NCI-H2171 (cell line): ENCODE results near the gene BICRAL.
"Not testable (repeated sequence)": the region's sequence is repeated elsewhere in the genome, so short reads cannot be mapped to it uniquely, and the experiment has no call there.

Source experiments
- DNase-seq: peaks from one replicate; lab custom pipeline; 2025; lab: John Stamatoyannopoulos, UW

Gene BICRAL

DNA sequence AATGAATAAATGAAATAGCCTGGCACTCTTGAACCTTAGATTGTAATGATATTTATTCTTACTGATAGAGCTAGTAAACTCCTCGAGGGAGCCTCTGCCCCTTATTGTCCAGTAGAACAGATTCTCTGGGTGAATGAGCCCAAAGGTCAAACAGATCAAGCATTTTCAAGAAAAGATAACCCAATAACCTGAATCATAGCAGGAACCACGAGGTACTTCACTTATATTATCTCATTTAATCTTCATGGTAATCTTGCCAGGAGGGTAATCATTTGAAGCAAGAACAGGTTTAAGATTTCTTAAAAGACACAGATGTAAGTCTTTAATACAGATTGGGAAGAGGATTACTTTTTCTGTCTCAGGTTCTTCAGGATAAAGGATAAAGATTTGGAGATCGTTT lies 18.9 kb upstream of the BICRAL start:
- no peak for DNase-seq

DNA sequence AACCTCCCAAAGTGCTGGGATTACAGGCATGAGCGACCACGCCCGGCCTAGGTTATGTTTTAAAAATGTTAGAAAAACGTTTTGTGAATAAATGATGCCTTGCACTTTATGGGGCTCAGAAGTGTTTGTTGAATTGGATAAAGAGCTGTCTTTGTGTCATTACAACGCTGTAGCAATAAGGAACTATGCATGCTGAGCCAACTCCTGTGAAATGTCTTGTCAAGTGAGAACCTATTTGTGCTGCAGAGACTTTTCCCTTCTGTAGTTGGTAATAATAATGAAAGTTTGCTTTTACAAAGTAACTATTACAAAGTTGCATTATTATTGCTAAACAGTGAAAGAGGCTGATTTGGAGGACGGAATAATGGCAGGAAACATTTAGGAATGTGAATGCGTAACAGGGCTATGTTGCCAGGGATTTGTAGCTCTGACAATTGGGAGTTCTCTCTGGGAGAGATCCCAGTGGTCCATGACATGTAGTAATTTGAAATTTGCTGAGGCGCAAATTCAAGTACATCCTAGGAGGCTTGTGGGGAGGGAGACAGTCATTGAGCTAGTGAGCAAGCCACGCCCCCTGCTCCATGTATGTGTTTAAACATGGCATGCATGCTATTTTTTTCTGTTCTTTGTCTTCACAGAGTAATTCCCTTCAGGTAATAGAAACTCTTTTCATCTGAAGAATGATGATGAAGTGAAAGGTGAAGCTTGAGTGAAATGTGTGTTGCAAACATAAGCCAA lies 16.8 kb upstream of the BICRAL start:
- DNase-seq: no peak

DNA sequence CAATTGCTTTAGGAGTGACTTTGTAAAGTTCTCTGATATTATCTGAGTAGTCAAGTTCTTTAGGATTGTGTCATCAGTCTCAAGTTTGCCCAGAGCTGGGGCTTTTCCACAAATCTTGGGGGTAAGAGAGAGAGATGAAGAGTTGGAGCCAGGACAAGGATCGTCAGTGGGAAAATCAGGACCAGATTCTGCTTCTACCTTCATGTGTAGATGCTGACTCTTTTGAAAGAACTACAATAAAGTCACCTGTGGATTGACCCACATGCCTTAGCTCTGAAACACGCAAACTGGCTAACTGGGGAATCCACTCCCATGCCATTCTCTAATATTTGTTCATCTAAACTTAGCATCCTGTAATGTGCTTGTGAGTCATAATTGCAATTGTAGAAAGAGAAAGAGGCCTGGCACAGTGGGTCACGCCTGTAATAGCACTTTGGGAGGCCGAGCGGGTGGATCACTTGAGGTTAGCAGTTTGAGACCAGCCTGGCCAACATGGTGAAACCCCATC lies 15.6 kb upstream of the BICRAL start:
- no peak for DNase-seq

DNA sequence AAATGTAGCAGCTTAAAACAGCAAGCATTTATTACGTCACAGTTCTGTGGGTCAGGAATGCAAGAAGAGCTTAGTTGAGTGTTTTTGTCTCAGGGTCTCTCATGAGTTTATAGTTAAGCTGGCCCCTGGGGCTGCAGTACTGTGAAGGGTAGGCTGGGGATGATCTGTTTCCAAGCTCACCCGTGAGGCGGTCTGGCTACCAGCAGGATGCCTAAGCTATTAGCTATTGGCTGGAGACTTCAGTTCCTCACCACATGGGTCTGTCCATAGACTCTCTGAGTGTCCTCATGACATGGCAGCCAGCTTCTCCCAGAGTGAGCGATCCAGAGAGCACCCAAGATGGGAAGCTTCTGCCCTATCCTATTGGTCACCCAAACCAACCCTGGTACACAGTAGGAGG lies 12.8 kb upstream of the BICRAL start:
- no peak for DNase-seq

DNA sequence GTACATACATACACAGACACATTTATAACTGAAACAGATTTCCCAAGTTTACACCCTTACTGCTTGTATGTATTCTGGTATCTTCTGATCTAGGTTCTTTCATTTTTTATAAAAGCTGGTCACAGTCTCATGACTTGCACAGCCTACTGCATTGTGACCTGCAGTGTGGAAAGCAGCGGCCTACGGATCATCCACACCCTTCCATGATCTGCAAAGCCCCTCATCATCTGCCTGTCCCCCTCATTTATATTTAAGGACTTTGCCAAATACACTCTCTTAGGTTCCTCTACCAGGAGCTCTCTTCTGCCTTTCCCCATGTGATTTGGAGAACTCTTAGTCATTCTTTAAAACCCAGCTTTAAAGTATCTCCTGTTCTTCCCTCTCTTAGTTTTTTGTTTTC lies 12.0 kb upstream of the BICRAL start:
- no peak for DNase-seq

DNA sequence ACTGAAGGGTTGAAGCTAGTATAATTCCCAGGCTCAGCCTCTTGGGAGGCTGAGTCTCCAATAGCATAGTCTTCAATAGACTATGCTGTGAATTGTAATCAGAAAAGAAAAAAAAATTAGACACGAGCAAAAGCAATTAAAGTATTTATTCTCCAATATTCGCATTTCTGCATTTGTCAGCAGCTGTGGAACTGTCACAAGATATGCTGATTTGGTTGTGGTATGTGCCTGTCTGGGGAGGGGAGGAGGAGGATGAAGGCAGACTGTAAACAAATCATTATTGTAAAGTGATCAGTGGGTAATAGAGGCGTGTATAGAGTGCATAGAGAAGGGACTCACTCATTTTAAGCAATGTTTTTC lies 10.1 kb upstream of the BICRAL start:
- no peak for DNase-seq

DNA sequence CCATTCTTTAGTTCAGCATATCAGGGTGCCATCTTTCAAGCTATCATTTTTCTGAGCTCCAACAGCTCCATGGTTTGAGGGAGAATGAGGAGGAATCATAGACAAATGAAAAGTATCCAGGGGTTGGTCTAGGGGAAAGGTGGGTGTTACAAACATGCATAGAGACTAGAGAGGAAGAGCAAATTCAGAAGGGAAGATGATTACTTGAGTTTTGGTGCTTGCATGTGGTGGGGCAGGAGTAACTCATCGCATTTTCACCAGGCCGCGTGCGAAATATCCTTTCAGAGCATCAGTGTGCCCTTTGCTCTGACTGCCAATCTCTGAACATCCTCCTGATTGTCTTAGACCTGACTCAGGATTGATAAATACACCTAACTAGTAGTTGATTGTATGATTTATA lies 7.7 kb upstream of the BICRAL start:
- no peak for DNase-seq

DNA sequence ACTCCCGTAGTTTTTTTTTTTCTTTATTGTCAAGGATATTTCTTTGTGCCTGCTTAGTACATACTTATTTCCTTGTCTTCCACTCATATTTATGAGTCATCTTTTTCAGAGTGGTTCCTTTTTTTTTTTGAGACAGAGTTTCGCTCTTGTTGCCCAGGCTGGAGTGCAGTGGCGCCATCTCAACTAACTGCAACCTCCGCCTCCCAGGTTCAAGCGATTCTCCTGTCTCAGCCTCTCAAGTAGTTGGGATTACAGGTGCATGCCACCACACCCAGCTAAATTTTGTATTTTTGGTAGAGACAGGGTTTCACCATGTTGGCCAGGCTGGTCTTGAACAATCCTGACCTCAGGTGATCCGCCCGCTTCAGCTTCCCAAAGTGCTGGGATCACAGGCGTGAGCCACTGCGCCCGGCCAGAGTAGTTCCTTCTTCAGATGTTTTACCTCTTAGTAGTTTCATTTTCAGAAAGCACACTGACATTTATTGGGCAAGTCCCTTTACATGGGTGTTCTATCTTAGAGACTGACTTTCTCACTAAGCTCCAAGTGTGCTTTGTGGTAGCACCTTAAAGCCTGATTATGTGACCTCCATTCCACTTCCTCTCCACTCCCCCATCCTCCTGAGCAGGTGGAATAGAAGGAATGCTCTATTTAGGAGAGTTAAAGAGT lies 6.9 kb upstream of the BICRAL start:
- DNase-seq: not testable (repeated sequence)

DNA sequence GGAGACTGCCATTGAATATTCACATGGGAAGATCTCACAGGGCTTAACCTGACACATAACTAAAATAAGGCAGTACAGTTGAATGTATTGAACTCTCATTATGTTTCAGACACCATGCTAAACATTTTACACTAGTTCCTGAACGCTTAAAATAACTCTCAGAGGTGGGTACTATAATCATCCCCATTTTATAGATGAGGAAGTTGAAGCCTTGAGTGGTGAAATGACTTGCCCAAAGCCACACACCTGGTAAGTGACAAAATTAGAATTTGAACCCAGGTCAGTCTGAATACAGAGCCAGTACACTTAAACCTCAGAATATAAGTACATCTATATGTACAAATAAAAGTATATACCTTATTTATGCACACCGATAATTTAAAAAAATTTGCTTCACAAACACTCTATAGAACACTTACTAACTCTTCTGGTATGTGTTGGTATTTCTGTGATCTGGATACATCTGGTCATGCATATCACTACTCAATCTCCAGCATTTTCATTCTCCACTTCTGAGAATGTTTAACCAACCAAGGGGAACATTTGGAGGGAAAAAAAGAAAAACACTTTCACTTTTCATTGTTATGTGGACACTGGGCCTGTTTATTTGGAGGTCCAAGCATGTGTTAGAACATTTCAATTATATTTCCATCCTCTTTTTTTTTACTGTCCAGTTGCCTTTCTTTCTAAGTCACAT lies 4.6 kb upstream of the BICRAL start:
- no peak for DNase-seq

DNA sequence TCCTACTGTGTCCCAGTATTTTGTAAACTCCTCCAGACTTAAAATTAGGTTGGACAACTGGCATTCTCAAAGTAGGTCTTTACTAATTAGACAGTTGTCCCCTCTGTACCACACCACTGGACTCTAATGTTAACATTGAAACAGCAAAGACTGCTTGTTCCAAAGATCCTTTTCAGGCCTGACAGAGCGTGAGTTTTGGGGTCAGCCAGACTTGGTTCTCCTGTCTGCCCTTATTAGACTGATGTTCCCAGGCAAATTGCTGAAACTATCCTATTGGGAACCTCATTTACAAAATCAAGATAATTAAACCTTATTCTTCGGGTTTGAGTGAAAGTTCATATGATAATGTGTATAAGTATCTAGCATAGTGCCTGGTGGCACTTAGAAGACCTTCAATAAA lies 3.7 kb upstream of the BICRAL start:
- no peak for DNase-seq

DNA sequence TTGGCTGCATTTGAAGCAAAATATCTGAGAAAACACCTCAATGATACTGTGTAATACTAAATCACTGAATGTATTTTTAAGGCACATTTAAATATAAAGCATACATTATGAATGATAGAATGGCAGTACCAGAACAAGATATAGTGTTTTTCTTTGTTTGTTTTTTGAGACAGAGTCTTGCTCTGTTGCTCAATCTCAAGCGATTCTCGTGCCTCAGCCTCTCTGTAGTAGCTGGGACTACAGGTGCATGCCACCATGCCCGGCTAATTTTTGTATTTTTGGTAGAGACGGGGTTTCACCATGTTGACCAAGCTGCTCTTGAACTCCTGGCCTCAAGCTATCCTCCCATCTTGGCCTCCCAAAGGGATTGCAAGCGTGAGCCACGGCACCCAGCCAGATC lies 2.3 kb upstream of the BICRAL start:
- no peak for DNase-seq

DNA sequence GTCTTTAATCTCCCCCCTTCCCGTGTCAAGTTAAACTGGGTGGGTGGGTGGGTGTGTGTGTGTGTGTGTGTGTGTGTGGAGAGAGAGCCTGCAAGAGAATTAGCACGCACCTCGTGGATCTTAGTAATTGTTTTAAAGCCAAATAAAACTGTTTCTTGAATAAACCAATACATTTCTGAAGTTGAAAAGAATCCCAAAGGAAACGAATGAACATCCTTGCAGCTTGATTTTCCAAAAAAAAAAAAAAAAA lies 381 bp upstream of the BICRAL start:
- peak; percentile 15 for DNase-seq

DNA sequence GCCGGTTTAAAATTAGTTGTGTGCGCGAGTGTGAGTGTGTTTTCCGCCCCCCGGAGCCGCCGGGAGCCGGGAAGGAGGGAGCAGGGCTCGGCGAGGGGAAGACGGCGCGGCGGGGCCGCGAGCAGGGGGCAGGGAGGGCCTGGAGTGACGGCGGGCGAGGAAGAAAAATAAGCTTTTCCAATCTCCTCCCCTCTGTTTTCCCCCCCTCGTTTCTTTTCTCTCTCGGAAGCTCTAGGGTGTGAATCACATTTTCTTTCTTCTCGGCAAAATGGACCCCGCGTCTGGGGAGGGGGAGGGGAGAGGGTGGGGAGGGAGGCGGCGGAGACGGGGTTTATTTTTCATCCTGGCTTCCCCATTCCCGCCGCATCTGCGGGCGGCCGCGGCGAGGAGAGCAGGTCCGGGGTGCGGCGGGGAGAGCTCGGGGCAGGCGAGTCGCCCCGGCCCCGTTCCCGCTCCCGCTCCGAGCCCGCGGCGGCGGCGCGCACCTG lies 881 bp downstream of the BICRAL start:
- peak; percentile 65 for DNase-seq

DNA sequence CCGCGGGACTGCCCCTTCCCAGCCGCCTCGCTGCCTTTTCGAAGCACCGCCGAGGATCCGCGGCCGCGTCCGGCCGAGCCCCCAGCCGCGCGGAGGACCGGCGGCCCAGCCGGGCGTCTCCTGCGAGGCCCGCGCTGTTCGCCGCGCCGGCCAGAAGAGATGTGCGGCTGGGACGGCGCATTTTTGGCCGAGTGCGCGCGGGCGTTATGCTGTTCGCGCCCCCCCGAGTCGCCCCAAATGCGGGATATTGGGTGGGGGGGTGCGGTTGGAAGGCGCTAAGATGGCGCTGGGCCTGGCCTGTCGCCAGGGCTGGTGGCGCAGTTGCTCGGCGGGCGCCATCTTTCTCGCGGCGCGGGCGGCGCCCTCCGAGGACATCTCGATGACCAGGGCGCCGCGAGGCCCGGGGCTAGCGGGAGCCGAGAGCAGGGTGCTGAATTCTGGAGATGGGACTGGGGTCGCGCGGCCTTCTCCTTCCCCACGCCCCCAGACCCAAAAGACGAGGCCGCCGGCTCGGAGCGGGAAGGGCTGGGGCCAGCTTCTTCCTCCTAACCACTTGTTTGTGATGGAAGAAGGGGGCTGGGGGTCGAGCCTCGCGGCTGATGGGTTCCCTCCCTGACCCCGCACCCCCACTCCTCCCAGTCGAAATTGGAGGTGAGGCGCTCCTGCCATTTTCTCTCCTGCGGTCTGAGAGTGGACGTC lies 1.5 kb downstream of the BICRAL start:
- peak; percentile 65 for DNase-seq

DNA sequence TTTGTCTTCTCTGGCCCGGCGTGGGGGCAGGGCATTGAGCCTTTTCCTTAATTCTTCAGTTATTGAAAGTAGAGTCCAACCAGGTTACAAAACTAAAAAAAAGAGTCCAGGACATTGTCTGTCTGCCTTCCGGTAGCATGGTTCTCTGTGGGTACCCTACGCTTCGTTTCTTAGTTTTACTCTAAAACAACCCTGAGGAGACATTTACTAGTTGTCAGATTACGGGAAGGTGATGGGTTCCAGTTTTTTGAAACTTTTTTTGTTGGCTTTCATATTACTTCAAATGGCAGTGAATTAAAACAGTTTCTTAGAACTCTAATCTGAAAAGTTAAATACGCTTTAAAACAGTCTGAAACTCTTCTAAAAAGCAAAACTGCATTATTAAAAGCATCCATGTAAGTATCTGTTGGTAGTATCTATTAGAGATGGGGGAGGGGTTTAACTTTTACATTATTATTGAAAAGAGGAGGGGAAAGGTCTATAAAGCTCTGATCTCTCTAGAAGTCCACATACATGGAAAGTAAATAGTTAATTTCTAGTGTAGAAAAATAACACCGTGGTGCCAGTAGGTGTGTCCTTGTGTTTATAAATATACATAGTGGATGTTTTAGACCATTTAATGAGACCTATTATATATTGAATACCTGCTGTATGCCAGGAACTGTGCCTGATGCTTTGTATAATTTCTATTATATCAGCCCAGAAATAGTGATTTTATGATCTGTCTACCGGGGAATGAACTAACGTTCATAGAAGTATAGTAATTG lies 2.2 kb downstream of the BICRAL start:
- DNase-seq: no peak

DNA sequence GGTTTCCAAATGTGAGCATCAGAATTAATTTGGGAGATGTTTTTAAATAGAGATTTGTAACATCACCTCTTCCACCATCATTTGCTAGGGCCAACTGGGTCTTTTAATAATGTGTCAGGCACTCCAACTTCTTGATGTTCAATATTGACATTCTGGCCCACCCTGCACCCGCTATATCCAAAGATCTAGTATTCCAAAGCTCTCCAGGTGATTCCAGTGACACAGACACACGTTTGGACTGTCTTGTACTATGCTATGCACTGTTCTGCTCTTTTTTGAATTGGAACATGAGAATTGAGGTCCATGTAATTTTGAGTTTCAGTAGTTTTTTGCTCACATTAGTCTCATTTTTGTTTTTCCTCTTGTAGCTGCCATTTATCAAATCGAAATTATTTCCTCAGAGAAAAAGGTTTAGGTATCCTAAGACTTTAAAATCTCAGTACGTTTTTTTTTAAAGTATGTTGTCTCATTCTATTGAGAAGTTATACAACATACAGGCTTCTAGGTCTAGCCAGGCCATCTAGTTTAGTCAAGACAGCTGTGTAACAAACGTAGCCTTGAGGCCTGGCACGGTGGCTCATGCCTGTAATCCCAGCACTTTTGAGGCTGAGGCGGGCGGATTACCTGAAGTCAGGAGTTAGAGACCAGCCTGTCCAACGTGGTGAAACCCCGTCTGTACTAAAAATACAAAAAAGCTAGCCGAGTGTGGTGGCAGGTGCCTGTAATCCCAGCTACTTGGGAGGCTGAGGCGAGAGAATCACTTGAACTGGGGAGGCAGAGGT lies 3.1 kb downstream of the BICRAL start:
- DNase-seq: no peak

DNA sequence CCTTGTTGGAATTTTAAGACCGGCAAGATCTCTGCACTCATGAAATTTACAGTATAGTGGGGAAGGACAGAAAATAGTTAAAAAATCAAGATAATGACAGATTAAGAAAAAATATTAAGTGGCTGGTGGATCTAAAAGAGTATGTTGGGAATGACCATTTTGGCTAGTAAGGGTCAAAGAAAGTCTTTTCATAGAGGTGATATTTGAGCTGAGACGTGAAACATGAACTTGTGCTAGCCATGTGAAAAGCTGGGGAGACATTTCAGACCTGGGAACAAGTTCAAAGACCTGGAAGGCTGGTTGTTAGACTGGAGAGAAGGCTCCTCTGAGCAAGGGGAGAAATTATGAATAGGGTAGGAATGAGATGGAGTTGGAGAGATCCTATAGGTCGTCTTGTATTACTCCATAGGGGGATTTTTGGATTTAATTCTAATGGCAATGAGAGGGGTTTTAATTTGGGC lies 4.7 kb downstream of the BICRAL start:
- no peak for DNase-seq

DNA sequence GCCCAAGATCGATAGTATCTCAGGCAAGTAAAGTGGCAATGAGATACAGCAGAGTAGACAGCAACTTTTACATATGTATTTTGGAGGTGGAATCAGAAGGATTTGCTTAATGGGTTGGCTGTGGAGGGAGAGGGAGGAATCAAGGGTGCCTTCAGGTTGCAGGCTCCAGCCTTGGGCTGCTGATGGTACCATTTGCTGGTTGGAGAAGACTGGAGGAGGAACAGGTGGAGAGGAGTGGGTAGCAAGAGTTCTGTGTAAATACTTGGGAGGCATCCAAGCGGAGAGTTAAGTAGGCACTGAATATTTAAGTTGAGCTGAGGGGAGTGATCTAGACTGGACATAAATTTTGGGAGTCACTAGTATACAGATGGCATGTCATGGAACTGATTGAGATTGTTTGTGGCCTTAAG lies 5.2 kb downstream of the BICRAL start:
- no peak for DNase-seq

DNA sequence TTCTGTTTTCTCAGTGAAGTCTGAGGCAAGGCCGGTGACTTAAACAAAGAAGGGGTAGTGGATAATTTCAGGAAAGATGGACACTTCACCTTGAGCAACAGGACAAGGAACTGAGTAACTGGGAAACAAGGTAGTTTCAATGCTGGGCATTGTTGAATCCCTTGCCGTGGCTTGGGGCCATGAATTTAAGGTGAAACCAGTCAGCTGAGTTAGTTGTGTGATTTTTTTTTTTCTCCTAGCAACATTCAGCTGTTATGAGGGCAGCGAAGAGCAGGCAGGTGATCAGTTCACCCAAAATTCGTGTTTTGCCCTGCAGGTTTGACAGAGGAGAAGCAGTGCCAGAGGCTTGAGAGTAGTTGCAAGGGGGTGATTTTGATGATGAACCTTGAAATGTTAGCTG lies 6.8 kb downstream of the BICRAL start:
- no peak for DNase-seq

DNA sequence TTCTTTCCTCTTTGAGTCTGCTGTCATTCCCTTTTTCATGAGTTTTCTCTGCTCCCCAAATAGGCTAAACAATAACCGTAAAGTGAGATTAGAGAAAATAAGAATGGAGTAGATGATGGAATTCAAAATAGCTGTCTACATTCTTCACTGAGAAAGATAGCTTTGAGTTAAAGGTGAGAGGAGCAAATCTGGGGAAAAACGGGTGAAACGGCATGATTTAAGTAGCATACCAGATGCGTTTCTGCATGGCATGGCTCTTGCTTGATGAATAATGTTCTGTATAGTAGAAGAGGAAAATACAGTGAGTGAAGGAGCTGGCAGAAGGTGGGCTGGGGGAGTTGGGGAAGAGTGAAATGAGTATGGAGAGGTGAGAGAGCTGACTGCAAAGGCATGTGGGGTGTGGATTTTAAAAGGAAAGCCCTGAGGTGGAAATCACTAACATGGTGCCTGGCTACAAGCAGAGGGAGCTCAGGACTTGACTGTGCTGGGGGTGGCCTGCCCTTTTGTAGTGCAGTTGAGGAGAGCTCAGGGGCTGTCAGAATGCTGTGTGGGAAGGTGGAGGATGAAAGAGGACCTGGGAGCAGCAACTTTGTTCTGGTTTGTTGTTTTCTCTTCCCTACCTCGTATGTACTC lies 8.8 kb downstream of the BICRAL start:
- DNase-seq: no peak
